ENCODE measurements around the gene TMPRSS7.
A peak's percentile ranks its signal among the peaks of the same experiment; 100 is the strongest.
"Not testable (repeated sequence)": the region's sequence is repeated elsewhere in the genome, so short reads cannot be mapped to it uniquely, and the experiment has no call there.

The TMPRSS7 gene

DNA sequence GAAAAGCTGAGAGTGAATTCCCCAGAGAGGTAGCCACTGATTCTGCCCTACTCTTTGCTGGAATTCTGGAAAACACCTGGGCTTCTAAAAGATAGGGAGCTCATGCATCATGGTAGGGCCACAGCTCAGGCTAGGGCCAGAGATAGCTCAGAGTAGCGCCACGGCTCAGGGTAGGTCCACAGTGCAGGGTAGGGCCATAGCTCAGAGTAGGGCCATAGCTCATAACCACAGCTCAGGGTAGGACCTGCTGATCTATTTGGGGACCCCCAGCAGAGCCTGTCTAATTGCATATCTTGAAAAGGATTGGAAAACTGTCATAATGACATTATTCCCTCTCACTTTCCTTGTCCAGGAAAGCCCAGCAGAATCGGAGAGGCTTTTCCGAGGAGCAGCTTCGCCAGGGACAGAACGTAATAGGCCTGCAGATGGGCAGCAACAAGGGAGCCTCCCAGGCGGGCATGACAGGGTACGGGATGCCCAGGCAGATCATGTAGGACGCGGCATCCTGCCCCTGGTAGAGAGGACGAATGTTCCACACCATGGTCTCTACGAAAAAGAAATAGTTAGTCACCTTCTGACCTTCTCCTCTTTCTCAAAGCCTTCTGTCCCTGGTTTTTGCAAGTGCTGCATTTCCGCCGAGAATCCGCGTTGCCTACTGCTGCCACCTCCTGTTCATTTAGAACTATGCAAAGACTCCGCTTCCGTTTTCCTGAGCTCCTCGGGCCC, 21.3 kb upstream of the TMPRSS7 start:
- DNase-seq: peak; percentile 81 to 83 (median 82)

DNA sequence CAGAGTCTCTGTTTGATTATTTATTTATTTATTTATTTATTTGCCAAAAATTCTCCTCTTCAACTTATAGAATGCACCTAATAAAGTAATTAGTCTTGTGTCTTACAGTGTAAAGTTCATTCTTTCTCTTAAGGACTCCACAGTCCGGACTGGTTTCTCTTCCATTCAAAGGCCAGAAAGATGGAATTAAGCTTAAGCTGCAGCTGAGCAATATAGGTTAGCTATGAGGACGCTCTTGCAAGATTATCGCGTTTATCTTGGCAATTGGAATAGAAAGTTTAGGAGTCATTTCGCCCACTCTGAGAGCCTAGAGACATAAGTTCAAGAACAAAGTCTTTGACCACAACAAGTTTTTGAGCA, 20.8 kb upstream of the TMPRSS7 start:
- no peak for DNase-seq

DNA sequence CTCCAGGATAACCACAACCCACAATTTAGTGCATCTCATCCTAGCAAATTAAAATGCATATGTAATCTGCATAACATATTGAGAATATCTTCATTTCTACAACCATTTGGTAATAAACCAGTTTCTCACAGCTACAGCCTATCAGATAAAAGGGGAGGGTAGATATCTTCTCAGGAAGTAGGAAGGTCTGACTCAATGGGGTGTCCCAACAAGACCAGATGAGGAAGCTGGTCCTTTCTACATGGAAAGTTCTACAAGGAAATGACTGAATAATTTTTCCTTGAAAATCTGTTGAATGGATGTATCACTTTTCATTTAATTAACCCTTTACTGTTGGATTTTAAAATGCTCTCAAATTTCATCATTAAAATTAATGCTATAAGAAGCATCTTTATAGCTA, 17.4 kb upstream of the TMPRSS7 start:
- DNase-seq: peak; percentile 73 to 90 (median 82)

DNA sequence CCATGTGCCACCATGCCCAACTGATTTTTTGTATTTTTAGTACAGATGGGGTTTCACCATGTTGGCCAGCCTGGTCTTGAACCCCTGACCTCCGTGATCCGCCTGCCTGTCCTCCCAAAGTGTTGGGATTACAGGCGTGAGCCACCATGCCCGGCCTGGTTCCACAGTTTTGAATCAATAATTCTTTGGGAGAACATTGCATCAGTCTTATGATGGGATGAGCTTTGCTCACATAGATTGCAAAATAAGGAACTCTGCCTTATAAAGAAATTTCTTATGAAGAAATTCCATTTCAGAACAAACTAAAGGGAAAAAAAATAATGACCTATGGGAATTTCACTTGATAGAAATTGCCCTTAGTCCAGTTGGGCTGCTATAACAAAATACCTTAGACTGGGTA, 15.8 kb upstream of the TMPRSS7 start:
- DNase-seq: peak in 1 of 3 donors; percentile 29

DNA sequence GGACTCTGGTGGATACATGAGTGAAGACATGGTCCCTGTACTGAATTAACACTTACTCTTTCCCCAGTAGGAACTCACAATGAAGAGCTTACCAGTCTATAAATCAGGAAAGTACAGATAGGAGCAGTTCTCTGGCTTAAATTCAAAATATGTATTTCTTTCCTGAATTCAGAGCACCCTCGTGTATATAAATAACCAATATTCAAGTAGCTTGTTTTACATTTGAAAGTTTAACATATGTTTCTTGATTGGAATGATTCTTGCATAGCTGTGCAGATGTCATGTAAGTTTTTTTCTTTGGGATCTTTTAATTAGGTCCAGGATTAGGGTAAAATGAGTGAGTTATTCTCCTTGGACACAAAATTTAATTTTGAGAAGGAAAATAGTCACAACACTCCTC, 14.8 kb upstream of the TMPRSS7 start:
- no peak for DNase-seq

DNA sequence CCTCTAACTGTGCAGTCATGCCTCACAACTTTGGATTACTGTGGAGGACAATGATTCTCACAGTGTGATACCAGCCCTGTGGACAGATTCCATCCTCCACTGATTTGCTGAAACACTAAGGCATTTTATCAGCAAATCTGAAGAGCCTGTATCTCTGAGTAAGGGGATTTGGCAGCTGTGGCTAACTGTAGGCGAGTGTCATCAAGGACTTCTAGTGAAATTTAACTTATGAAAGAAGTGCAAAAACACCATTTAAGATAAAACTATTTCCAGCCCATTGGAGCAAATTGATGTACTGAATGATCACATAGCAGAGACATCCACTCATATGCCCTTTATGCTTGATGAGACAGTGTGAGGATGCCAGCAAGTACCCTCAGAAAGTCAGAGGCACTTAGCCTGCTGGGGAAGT, 13.9 kb upstream of the TMPRSS7 start:
- DNase-seq: no peak

DNA sequence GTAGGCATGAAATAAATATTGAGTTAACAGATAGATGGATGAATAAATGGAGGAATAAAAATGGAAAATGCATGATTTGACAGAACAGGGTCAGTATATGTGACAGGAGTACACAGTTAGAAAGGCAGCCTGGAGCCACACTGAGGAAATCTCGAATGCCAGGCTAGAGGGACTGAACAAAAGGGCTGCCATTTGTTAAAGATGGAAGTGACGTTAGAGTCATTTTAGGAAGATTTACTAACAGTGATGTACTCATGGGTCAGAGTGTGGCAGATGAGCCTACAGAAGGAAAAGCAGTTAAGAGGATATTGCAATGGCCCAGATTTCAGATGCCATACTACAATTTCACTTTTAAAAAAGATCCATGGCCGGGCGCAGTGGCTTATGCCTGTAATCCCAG, 7.4 kb upstream of the TMPRSS7 start:
- no peak for DNase-seq

DNA sequence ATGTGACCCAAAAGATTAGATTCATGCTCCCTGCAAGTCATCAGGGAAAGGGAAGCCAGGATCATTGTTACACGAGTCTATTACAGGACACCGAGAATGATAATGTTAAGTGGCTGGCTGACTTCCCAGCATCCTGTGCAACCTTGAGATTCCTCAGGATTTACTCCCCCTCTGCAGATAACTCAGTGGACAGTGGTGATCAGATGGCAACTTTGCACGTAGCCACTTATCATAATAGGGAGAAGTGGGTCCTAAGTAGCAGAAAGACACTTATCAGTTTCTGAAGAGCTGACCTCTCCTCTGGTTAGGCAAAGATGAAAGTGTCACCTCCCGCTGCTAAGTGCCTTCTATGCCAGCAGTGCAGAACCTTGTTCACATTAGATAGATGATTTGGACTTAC, 6.7 kb upstream of the TMPRSS7 start:
- DNase-seq: no peak

DNA sequence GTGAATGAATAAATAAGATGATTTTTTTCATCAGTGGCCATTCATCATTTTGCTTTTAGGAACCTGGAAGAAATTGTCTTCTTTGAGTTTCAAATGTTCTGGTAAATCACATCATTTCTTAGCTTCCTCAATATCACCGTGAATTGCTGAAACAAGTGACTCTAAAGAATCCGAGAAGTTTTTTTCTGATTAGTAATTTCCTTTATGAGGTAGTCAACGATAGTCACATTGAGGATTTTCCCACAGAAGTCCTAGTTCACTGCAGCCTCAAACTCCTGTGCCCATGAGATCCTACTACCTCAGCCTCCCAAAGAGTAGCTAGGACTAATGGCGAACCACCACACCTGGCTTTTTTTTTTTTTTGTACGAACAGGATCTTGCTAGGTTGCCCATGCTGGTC, 3.6 kb upstream of the TMPRSS7 start:
- DNase-seq: peak; percentile 26 to 75 (median 46)

DNA sequence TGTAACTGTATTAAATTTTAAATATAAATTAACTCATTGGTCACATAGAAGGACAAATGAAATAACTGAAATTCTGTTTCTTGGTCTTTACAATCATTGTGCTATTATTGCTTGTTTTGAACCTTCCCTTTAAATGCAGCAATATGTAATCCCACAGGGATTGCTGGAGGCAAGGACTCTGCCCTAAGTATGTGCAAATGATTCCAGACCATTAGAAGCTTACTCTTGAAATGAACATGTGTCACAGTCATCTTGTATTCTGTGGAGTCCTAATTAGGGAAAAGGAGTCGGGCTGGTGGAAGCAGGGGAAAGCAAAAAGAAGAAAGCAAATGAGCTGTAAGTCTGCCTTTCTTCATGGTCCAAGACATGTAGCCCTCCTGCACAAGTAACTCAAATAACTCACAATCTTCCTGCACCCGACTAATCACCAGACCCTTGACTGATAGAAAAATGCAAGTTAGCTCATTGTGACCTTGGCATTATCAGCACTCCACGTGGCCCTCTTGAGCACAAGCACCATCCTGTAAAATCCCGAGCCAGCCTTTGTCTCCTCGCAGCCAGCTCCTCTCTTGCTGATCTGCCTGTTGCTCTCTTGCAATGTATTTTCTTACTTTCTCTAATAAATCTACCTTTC, 2.3 kb upstream of the TMPRSS7 start:
- no peak for DNase-seq

DNA sequence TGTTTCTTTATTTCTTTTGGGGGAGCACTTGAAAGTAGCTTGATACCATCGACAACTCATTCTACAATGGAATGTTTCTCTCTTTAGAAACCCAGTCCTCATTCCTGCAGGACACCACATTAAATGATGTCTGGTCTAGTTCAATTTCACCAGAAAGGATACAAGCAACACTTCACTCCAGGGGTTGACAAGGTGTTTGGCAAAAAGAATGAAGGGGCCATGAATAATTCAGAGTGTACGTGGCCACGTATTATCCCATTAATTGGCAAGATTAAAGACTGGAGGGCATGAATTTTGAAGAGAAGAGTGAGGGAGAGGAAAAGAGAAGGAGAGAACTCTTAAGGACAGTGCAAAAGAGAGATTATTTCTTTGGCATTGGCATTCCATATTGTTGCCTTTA, 705 bp downstream of the TMPRSS7 start:
- no peak for DNase-seq

DNA sequence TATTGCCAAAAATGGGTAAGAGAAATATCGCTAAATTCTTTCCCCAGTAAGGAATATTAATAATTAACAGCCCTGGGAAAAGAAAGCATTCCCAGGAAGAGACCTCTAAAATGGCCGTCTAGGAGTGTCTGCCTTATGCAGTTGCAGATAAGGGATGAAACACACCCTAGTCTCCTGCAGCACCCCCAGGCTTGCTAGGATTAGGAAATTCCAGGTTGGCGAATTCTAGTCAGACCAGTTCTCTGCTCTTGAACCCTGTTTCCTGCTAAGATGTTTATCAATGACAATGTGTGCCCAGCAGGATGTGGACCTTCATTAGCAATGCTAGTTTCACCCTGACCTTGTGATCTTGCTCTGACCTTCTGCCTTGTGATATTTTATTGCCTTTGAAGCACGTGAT, 2.7 kb downstream of the TMPRSS7 start:
- DNase-seq: not testable (repeated sequence)

DNA sequence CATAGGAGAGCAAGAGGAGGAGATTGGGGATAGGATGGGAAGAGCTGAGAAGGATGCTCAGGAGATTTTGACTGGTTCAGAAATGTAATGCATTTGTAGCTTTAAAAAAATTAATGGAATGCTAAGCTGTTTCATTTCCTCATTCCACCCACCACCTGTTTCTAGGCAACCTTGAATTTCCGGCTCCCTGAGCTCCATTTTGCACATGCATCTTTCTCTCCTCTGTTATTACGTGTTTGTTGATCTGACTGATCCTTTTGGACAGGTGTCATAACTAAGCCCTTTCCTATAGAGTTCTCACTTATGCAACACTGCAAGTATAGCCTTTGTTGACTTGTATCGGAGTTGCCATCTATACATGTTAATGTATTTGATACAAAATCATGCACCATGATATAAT, 4.3 kb downstream of the TMPRSS7 start:
- peak in 2 of 3 donors; percentile 10 to 11 for DNase-seq

DNA sequence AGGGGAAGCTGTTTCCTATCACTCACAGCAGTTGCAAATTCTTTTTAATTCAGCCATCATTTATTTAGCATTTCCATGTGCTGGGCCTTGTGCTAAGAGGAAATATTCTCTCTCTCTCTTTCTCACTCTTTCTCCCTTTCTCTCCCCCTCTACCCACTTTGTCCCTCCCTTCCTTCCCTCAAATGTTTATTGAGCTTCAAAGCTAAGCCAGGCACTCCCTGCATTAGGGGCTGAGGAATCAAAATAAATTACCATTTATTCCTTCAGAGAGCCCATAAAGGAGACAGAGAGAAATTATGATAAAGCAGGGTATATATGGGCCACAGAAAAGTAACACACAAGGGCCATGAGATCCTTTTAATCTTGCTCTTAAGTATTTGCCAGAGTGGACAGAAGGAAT, 6.8 kb downstream of the TMPRSS7 start:
- DNase-seq: no peak

DNA sequence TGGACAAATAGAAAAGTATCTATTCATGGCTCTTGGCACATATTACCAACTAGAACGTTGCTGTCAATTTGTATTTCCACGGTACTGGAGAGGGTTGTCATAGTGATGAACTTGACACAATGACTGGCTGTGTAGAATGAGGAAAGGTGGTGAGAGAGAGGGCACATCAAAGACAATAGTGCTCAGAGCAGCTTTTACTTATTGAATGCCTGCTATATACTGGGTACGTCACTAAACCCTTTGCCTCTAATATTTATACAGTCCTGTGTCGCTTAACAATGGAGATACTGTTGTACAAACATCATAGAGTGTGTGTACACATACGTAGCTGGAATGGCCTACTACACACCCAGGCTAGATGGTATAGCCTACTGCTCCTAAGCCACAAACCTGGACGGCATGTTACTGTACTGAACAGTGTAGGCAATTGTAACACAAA, 8.3 kb downstream of the TMPRSS7 start:
- DNase-seq: no peak

DNA sequence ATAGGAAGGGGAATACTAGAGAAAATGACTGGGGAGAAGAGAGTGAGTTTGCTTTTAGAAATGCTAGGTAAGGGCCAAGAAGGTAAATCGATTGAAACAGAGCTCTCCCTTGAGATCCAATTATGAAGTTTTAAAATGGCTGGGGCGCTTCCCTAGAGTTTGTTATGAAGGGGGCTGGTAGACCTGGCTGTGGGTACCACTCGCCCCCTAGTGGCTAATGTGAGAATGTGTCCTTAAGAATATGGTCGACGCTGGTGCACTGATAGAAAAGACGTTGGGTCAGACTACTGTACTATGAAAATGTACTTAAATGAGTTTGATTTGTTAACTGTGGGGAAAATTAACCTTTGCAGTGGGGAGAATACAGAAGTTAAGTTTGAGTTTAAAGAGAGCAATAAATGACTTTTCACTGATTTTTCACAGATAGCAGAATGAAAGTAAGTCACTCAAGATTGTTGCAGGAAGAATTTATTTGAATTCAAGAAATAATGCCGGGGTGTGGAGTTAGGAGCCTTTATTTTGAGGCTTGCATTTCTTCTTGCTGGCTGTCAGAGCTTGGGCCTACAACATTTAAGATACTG, 9.2 kb downstream of the TMPRSS7 start:
- peak; percentile 74 to 80 (median 76) for DNase-seq

DNA sequence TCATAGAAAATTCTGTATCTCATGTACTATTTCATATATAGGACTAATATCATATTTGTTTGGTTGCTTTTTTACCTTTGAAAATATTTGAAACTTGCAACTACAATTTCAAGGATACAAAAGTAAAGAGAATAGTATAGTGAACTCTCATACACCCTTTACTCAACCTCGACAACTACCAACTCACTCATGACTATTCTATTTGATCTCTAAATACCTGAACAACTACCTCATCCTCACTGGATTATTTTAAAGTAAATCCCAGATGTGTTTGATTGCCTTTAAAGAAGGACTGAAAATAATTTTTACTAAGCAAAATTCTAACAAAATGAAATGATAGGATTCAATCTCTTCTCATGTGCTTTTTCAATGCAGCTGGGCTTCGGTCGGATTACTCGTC, 12.1 kb downstream of the TMPRSS7 start:
- no peak for DNase-seq

DNA sequence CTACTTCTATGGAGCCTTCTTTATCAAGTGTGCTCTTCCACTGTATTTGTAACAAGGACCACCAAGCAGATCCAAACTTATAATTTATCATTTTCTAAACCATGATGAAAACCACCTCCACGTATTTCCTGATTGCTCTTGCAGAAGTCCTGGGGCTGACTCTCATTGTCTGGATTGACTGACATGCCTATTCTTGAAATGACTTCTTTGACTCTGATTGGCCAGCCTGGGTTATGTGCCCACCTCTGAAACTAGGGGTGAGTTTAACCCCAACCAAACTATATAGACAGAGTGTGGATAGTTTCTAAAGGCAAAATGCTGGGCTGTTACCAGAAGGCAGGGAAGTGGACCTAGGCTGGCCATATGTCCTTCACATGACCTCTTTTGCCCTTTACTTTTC, 12.7 kb downstream of the TMPRSS7 start:
- no peak for DNase-seq

DNA sequence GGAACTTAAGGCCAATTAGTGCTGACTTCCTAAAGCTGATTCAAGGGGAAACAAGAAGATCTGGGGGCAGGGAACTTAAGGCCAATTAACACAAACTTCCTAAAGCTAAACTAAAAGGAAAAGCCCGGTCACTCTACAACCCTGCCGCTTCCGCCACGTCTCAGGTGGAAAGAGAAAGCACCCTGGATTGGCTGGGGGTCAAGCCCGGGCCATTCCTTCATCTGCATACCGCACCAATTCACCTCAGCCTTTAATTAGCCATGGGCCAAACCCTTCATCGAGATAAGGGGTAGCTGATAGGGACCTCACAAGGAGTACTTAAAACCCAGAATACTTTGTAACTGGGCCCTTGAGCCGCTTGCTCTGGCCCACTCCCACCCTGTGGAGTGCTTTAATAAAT, 14.4 kb downstream of the TMPRSS7 start:
- no peak for DNase-seq

DNA sequence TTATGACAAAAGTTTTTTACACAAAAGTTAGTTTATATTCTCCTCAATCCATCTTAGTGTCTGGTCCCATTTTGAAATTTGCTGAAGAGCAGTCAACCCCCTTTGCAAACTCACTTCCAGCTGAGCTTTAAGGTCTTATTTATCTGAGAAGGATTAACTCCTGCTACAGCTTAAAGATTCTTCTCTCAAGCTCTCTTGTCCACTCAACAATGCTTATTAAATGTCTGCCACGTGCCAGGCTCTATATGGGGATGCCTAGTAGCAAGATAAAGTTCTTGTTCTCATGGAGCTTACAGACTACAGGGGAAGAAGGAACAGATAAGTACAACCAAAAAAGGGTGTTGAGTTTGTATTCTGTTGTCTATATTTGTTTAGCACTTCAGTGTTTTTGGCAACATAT, 18.7 kb downstream of the TMPRSS7 start:
- no peak for DNase-seq

DNA sequence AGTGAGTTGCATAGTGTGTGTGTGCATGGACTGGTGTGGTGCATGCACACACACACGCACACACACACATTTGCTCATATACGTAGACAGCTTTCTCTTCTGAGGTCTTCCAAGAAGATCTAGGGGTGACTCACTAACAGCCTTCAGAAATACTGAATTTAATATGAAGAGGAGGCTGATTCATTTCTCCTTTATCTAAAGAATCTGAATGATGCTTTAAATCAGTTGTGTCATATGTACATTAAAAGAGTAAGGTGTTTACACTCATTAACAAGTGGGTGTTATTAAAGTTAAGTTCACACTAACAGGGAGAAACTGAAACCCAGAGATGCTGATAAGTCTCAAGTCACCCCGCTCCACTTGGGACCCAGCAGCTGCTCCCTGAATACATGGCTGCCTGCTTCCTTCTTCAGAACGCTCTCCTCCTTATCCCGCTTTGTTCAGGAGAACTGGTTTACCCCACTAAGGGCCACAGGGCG, 22.0 kb downstream of the TMPRSS7 start:
- no peak for DNase-seq

DNA sequence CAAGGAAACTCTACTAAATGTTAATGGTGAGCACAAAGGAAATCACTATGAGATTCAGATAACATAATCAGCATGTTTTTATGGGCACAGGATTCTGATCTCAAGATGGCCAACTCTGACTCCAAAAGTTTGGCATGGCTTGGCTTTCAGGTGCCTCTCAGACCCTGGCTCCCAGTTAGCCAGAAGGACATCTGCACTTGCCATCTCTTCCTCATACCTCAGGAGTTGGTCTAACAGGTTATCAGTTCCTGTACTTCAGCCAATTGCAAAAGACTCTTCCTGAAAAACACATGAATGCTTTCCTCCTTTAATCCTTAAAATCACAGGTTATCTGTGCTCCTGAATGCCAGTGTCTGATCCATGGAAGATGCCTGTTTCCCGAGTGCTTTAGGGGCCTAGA, 25.0 kb downstream of the TMPRSS7 start:
- no peak for DNase-seq

DNA sequence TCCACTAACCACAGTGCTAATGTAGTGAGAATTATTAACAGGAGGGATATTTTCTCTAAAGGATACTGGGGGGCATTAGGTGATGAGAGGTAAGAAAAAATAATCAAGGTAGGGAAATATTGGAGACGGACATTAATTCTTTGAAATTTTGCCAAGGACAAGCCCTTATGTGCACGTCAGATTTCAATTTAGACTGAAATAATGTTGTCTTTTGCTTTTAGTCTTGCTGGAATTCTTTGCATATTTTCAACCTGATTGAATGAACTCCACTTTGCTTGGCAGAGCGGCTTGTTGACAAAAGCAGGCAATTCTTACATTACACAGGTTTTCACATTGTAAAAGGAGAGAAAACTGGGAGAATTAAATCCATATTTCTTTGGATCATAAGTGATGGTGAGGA, 26.6 kb downstream of the TMPRSS7 start:
- DNase-seq: no peak

DNA sequence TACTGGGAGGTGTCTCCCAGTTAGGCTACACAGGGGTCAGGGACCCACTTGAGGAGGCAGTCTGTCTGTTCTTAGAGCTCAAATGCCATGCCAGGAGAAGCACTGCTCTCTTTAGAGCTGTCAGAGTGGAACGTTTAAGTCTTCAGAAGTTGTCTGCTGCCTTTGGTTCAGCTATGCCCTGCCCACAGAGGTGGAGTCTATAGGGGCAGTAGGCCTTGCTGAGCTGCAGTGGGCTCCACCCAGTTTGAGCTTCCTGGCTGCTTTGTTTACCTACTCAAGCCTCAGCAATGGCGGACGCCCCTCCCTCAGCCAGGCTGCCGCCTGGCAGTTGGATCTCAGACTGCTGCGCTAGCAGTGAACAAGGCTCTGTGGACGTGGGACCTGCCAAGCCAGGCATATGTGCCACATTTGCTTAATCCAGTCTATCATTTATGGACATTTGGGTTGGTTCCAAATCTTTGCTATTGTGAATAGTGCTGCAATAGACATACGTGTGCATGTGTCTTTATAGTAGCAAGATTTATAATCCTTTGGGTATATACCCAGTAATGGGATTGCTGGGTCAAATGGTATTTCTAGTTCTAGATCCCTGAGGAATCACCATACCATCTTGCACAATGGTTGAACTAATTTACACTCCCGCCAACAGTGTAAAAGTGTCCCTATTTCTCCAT, 38.0 kb downstream of the TMPRSS7 start:
- not testable (repeated sequence) for DNase-seq
